Measurements from ENCODE around the gene DHX57. TPM values are rescaled to one million over a fixed set of nuclear protein-coding genes. Genes with fewer than 3 reads are reported as not detected.
"Not testable (repeated sequence)": the region's sequence is repeated elsewhere in the genome, so short reads cannot be mapped to it uniquely, and the experiment has no call there.

DHX57 gene
- total RNA-seq, 2 donors from 2014 or later, result 14.0 to 18.6 TPM

DNA sequence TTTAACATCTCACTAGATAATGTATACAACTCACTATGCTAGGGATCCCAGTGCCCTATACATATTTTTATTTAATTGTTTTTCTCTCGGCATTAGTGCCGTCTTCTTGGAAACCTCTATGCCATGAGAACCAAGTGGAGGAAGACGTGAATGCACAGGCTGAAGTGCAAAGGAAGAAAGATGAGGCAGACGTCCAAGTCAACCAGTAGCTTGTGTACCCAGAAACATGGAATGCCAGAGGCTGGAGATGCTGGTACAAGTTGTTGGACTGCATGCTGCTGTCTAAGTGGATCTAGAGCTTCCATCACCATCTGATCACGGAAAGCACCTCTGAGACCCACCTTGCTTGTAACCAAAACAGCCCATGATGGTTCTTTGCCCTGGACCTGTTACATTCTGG, 110.2 kb downstream of the DHX57 start:
- no peak overlapping the region for H3K27ac Mint-ChIP-seq
- no peaks in the 10 kb centered on the region for H3K36me3 Mint-ChIP-seq (ENCODE audit: low read depth)
- no peaks in the 10 kb centered on the region for H3K27me3 Mint-ChIP-seq
- H3K4me3 Mint-ChIP-seq, result no peak overlapping the region
- no peak for ATAC-seq (replicated peaks)
- no peaks in the 10 kb centered on the region for H3K9me3 Mint-ChIP-seq
- no peaks in the 10 kb centered on the region for H3K4me1 Mint-ChIP-seq

DNA sequence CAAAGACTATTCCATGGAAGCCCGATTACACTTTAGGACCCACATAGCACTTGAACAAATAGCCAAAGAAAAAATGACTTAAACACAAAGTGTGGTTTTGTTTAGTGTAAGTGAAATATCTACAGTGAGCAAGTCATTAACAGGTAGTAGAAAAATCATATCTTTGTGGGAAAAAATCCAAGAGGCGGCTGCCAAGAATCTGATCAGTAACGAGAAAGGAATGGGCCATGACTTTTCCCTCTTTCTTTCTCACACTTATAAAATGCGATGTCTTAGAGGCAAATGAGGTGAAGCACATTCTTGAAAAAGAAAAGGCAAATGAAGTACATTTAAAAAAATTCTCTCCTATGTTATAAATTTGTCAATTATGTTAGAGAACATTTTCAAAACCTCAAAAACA, 110.6 kb downstream of the DHX57 start:
- Mint-ChIP-seq H3K9me3 (no peaks in the 10 kb centered on the region), H3K36me3 (ENCODE audit: low read depth) (no peaks in the 10 kb centered on the region), H3K27ac (no peak overlapping the region), H3K4me1 (no peaks in the 10 kb centered on the region), H3K27me3 (no peaks in the 10 kb centered on the region), H3K4me3 (no peak overlapping the region)
- ATAC-seq (replicated peaks), result no peak

DNA sequence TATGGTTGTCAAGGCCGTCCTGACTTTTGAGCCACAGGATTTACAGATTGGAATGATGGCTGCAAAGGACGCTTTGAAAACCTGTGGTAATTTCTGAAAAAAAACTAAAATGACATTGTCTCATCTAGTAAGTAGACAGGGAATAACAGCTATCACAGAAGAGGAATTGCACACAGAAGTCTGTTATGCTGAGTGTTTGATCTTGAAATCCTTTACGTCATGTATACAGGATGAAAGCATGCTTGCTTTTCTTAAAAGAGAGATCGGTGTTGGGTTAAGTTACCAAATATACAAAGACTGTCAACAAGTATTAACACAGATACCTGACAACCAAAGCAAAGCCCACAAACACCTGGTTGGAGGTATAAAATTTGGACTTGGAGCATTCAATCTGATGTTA, 112.0 kb downstream of the DHX57 start:
- Mint-ChIP-seq H3K36me3 (ENCODE audit: low read depth) (no peaks in the 10 kb centered on the region), H3K27me3 (no peaks in the 10 kb centered on the region), H3K9me3 (no peaks in the 10 kb centered on the region), H3K27ac (no peak overlapping the region), H3K4me1 (no peaks in the 10 kb centered on the region), H3K4me3 (no peak overlapping the region)
- ATAC-seq (replicated peaks), result no peak

DNA sequence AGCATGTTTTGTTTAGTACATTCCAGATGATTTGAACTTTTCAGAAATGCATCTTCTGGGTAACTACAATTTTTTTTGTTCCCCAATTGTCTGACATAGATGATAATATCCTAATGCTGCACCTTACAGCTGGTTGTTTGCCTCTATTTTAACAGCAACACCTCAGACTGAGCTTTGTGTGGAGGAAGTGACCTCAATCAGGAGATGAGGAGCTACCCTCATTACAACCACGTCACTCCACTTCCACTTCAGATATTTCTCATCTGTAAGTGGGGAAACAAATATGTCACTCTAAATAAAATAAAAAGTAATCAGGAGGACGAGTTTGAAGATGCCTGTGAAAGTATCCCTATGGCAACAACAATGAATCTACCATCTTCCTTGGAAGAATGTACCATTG, 112.5 kb downstream of the DHX57 start:
- no peaks in the 10 kb centered on the region for H3K9me3 Mint-ChIP-seq
- H3K4me3 Mint-ChIP-seq, result no peak overlapping the region
- H3K27me3 Mint-ChIP-seq, result no peaks in the 10 kb centered on the region
- H3K27ac Mint-ChIP-seq, result no peak overlapping the region
- peak; percentile 71 for ATAC-seq (replicated peaks)
- no peaks in the 10 kb centered on the region for H3K4me1 Mint-ChIP-seq
- H3K36me3 Mint-ChIP-seq (ENCODE audit: low read depth), result no peaks in the 10 kb centered on the region

DNA sequence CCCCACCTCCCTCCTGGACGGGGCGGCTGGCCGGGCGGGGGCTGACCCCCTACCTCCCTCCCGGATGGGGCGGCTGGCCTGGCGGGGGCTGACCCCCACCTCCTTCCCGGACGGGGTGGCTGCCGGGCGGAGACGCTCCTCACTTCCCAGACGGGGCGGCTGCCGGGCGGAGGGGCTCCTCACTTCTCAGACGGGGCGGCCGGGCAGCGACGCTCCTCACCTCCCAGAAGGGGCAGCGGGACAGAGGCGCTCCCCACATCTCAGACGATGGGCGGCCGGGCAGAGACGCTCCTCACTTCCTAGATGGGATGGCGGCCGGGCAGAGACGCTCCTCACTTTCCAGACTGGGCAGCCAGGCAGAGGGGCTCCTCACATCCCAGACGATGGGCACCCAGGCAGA, 119.8 kb downstream of the DHX57 start:
- H3K27me3 Mint-ChIP-seq; H3K4me3 Mint-ChIP-seq; H3K27ac Mint-ChIP-seq; ATAC-seq (replicated peaks); H3K9me3 Mint-ChIP-seq: not testable (repeated sequence)
- Mint-ChIP-seq H3K36me3 (ENCODE audit: low read depth) (peaks cover 12% of the 10 kb centered on the region), H3K4me1 (peaks cover 12% of the 10 kb centered on the region)

DNA sequence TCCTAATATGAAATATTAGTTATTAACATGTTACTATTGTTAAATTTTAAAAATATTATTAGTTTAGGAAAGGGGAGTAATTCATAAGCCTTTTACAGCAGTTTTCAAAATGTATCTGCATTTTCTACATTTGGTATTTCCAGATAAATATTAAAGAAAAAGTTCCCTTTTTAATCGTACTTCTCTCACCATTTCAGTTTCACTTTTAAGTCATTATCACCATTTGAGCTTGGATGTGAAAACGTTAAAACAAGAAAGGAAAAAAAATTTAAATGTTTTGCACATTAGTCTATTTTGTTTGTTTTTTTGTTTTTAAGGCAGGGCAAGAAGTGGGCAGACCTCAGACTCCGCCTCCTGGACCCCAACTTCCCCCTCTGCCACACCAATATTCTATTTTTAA, 121.2 kb downstream of the DHX57 start:
- H3K27ac Mint-ChIP-seq, result peak overlapping the region; percentile 83
- peaks cover 12% of the 10 kb centered on the region for H3K4me1 Mint-ChIP-seq
- H3K36me3 Mint-ChIP-seq (ENCODE audit: low read depth), result peaks cover 26% of the 10 kb centered on the region
- peak overlapping the region; percentile 76 for H3K4me3 Mint-ChIP-seq
- no peaks in the 10 kb centered on the region for H3K9me3 Mint-ChIP-seq
- no peaks in the 10 kb centered on the region for H3K27me3 Mint-ChIP-seq
- no peak for ATAC-seq (replicated peaks)

DNA sequence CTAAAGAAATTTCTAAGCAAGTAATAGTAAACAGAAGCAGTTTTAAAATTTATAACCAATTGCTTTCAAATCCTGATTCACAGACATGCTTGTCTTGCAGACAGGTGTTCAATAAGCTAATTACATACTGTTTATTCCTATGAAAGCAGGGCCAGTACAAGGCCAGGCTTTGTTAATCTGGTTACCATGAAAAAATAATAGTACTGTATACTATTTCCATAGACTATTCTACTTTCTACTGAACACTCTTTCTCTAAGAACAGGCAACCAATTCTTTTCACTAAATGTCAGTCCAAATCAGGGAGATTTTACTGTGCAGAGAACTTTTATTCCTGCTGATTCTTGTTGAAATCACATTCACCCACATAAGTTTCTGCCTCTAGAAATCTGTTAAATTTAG, 121.7 kb downstream of the DHX57 start:
- H3K4me3 Mint-ChIP-seq, result peak overlapping the region; percentile 76
- peaks cover 12% of the 10 kb centered on the region for H3K4me1 Mint-ChIP-seq
- peaks cover 30% of the 10 kb centered on the region for H3K36me3 Mint-ChIP-seq (ENCODE audit: low read depth)
- no peak for ATAC-seq (replicated peaks)
- H3K9me3 Mint-ChIP-seq, result no peaks in the 10 kb centered on the region
- H3K27me3 Mint-ChIP-seq, result no peaks in the 10 kb centered on the region
- peak overlapping the region; percentile 83 for H3K27ac Mint-ChIP-seq

DNA sequence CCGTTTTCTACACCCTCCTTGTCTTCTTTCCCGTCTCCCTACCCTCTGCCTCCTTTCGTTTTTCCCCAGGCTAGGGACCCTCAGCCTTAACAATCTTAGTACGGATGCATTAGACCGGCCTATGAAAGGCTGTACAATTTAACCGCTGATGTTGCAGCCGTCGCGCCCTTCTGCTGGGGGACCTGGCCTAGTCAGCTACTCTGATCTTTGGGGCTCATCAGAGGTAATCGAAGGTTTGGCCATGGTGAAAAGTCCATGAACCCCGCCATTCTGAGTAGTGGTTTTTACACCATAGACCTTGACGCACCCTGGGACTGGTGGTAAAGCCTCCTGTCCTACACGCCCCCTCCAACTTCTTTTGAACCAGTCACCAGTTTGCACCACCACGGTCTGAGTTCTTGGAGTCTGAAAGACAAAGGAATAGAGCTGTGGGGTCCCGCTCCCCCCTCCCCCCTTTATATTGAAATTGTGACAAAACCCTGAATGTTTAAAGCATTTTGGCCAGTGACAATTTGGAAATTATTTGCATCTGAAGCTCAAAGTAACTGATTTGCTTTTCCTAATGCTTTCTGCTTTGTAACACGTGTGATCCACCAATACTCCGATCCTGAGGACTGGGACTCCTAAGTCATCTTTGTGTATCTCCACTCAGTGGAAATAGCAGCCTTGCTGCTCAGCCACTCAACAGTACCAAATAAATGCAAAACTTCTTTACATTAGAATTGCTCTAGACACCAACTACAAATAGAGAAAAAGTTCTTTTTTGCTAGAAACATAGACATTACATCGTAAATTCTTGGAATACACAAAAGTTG, 123.9 kb downstream of the DHX57 start:
- Mint-ChIP-seq H3K9me3 (no peaks in the 10 kb centered on the region), H3K27ac (peak overlapping the region; percentile 100), H3K4me1 (peaks cover 30% of the 10 kb centered on the region), H3K27me3 (no peaks in the 10 kb centered on the region), H3K4me3 (peak overlapping the region; percentile 99), H3K36me3 (ENCODE audit: low read depth) (peaks cover 53% of the 10 kb centered on the region)
- peak; percentile 33 for ATAC-seq (replicated peaks)

DNA sequence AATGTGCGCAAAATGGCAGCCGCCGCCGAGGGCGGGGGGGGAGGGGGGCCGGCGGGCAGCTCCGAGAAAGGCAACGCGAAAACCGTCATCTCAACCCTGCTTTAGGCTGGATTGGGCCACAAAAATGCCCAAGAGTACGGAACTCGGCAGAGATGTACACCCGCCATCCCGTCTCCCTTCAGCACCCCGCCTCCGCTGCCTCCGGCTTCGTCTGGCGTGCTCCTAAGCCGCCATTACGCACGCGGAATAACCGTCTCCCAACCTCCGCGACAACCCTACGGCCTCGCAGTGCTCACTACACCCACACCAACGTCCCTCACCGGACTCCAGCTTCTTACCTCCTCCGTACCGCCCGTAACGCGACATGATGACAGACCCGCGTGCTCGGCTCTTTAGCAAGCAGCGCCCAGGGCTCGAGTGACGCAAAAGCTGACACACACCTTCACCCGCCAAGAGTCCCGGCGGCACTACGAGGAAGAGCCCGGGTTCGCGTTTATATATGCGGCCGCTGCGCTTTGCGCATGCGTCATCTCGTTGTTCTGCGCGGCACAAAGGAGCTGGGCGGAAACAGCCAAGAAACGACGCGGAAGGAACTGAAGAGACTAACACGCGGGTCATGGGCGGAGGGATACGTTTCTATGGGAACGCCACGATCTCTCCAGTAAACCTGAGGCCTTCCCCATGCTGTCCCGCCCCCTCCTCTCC, 124.7 kb downstream of the DHX57 start, which contains the start of gene SRSF7:
Gene SRSF7 (minus strand): TSS at position 471 of the 705 bp plus-strand sequence. CDS start 105 bp downstream, at position 366.
- no peaks in the 10 kb centered on the region for H3K27me3 Mint-ChIP-seq
- ATAC-seq (replicated peaks), result peak; percentile 85
- peak within 1 kb of the TSS; percentile 100 for H3K27ac Mint-ChIP-seq
- no peaks in the 10 kb centered on the region for H3K9me3 Mint-ChIP-seq
- peaks cover 60% of the 10 kb centered on the region for H3K36me3 Mint-ChIP-seq (ENCODE audit: low read depth)
- H3K4me3 Mint-ChIP-seq, result peak within 1 kb of the TSS; percentile 99
- H3K4me1 Mint-ChIP-seq, result peaks cover 38% of the 10 kb centered on the region

DNA sequence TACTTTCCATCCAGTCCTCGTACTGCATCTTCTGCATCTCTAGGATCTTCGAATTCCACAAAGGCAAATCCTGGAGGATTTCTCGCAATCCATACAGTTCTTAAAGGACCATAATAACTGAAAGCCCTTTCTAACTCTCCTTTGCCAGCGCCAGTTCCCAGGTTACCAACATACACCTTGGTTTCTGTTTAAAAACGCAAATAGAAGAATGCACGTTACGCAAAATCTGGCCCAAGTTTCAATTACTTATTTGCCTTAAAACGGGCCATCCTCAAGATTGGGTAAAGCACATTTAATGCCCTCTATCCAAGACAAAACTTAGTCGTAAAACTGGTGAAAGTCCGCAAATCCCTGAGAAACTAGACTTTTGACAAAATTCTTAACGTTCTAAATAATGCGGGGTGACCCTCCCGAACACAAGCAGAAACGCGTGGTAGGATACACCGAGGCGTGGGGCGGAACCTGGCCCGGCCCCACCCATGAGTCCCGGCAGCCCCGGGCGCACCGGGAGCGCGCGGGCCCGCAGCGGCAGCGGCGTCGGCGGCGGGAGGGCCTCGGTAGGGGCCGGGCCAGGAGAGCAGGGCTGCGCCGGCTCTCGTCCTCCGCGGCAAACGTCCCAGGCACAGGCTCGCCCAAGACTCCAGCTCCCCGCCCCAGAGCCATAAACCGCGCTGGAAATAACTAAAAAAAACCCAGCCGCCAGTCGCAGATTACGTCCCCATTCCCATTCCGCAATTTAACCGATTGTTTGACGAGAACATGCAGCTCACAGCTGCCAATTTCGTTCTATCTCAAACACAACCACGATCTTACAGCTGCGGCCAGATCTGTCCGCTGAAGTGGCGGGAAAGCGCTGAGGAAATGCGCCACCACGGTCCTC, 125.5 kb downstream of the DHX57 start:
- peak overlapping the region; percentile 99 for H3K4me3 Mint-ChIP-seq
- H3K36me3 Mint-ChIP-seq (ENCODE audit: low read depth), result peaks cover 68% of the 10 kb centered on the region
- peak; percentile 27 for ATAC-seq (replicated peaks)
- peak overlapping the region; percentile 100 for H3K27ac Mint-ChIP-seq
- H3K27me3 Mint-ChIP-seq, result no peaks in the 10 kb centered on the region
- H3K4me1 Mint-ChIP-seq, result peaks cover 45% of the 10 kb centered on the region
- no peaks in the 10 kb centered on the region for H3K9me3 Mint-ChIP-seq

DNA sequence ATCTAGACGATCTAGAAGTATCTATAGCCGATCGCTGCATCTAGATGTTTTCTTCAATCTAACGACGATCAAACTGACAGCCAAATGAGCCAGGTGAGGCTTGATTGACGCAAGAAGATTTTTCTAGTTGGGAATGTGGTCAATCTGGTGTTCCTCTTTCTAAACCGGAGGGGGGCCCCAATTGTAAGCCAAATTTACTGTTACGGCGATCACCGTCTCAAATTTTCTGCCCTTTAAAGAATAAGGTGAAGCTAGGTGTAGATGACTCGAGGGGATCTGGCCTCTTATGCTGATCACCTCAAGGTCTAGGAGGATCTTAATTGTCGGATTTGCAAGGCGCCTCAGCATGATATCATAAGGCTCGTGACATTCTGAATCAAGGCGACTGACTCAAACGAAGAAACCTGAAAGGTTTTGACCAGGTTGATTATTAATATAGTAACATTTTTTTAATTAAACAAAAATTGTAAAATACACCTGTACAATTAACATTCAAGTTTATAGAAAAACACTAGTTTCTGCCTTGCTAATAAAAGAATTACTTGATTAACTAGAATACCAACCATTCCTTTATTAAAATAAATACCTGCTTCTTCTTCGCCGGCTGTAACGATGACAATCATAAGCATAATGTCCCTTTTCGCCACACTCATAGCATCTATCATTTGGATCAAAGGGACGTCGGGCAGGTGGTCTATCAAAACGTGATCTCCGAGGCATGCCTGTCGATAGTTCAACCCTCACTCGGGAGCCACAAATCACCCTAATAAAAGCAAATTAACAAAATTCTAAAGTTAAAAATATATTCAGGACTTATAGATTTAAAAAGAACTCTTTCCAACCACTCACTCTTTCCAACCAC, 126.6 kb downstream of the DHX57 start:
- H3K27ac Mint-ChIP-seq, result peak overlapping the region; percentile 100
- H3K4me3 Mint-ChIP-seq, result peak overlapping the region; percentile 99
- H3K27me3 Mint-ChIP-seq, result no peaks in the 10 kb centered on the region
- no peaks in the 10 kb centered on the region for H3K9me3 Mint-ChIP-seq
- peaks cover 79% of the 10 kb centered on the region for H3K36me3 Mint-ChIP-seq (ENCODE audit: low read depth)
- peak; percentile 14 for ATAC-seq (replicated peaks)
- peaks cover 49% of the 10 kb centered on the region for H3K4me1 Mint-ChIP-seq

DNA sequence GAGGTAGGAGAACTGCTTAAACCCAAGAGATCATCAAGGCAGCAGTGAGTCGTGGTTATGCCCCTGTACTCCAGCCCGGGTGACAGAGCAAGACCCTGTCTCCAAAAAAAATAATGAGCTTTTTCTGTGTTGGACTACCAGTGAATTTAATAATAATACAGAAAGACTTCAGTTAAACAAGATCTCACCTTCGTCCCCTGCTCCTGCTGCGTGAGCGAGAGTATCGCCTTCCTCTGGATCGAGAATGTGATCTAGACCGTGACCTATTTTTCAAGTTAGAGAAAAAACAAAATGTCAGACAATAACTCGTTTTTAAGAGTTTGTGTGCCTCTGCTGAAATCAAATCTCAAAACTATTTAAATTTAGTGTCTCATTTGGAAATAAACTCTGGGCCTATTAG, 127.3 kb downstream of the DHX57 start:
- Mint-ChIP-seq H3K27ac (peak overlapping the region; percentile 100), H3K9me3 (no peaks in the 10 kb centered on the region), H3K4me1 (peaks cover 47% of the 10 kb centered on the region), H3K36me3 (ENCODE audit: low read depth) (peaks cover 87% of the 10 kb centered on the region), H3K27me3 (no peaks in the 10 kb centered on the region), H3K4me3 (peak overlapping the region; percentile 99)
- no peak for ATAC-seq (replicated peaks)

DNA sequence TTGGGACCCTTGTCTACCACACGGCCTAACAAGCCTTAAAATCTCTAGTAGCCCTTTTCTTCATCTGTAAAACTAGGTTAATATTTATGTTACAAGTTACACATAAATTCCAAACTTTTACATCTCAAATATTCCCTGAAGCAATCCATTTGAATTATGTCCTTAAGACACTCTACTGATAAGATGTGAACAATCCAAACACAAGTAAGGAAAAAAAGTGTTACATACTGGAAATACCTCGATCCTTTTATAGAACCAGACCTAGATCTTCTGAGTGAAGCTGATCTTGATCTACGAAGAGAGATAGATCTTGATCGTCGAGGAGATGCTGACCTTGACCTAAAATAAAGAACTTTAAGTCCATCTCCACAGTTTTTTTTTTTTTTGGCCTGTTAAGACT, 127.9 kb downstream of the DHX57 start:
- Mint-ChIP-seq H3K36me3 (ENCODE audit: low read depth) (peaks cover 93% of the 10 kb centered on the region), H3K27me3 (no peaks in the 10 kb centered on the region), H3K4me3 (peak overlapping the region; percentile 99), H3K9me3 (no peaks in the 10 kb centered on the region), H3K4me1 (peaks cover 47% of the 10 kb centered on the region), H3K27ac (peak overlapping the region; percentile 100)
- no peak for ATAC-seq (replicated peaks)
